Panc1 (cell line): ENCODE measurements around the gene CEP128.

Source experiments
- CTCF ChIP-seq: fragments of 450-650 bp; IDR thresholded peaks from 2 replicates; pipeline ENCODE4 v1.5.1; 2017; ENCODE audit warnings: mild to moderate bottlenecking
- POLR2AphosphoS5 ChIP-seq: IDR thresholded peaks from 2 replicates; pipeline ENCODE4 v1.6.1; 2012; ENCODE audit warnings: mild to moderate bottlenecking, low read depth, low read length, moderate library complexity
- REST ChIP-seq, 2 experiments: IDR thresholded peaks; 2 replicates each; pipeline ENCODE4 v1.6.1; 2011 to 2012; ENCODE audit warnings: low read depth in 2 of 2, control low read depth in 1 of 2, low read length in 1 of 2, mild to moderate bottlenecking in 1 of 2, moderate library complexity in 1 of 2; ENCODE audit not compliant: insufficient read depth in 1 of 2
- SIN3A ChIP-seq: IDR thresholded peaks from 2 replicates; pipeline ENCODE4 v1.6.1; 2012; ENCODE audit warnings: low read depth, mild to moderate bottlenecking, low read length, moderate library complexity, borderline replicate concordance; ENCODE audit not compliant: insufficient read depth
- TCF7L2 ChIP-seq: IDR thresholded peaks from 2 replicates; pipeline ENCODE4 v1.6.1; 2011; ENCODE audit warnings: mild to moderate bottlenecking, low read depth, low read length, inconsistent platforms

GRCh38 chr14:80865565-80865964 lies 76.0 kb downstream of the CEP128 start:
- TF ChIP-seq POLR2AphosphoS5 (no peak), CTCF (no peak), SIN3A (no peak), TCF7L2 (no peak), REST (IDR thresholded peaks at IDR 0.05; ENCODE audit: insufficient read depth in 1 of 2, low read depth in 2 of 2, low read length in 1 of 2) (no peak)
